GM19452 (cell line): ENCODE data around the gene PTMS.
A peak's percentile ranks its signal among the peaks of the same experiment; 100 is the strongest.
"Not testable (repeated sequence)": the region's sequence is repeated elsewhere in the genome, so short reads cannot be mapped to it uniquely, and the experiment has no call there.

Experiments used
- ATAC-seq: cut with Tn5 transposase; IDR thresholded peaks from one replicate; pipeline ENCODE4 v1.9.1; 2021; ENCODE audit not compliant: unreplicated experiment

The PTMS gene

GRCh38 chr12:6765634-6766581 is at the start of gene PTMS:
TSS of gene PTMS (plus strand) at chr12:6766363. CDS start at chr12:6766706, 343 bp downstream.
- peak; percentile 10 for ATAC-seq

- ATAC-seq: no peak
These were observed 49.2 kb upstream of the PTMS start for GRCh38 chr12:6716874-6717437.

GRCh38 chr12:6722863-6723262 is 43.3 kb upstream of the PTMS start:
- no peak for ATAC-seq

- peak; percentile 90 for ATAC-seq
These were observed 42.4 kb upstream of the PTMS start, which contains the start of gene COPS7A for GRCh38 chr12:6723607-6724408. TSS of gene COPS7A (plus strand) at chr12:6724046. CDS start at chr12:6724657, 611 bp downstream.

GRCh38 chr12:6724409-6724797 is 41.8 kb upstream of the PTMS start:
- peak; percentile 28 for ATAC-seq

GRCh38 chr12:6725350-6725749 is 40.8 kb upstream of the PTMS start:
- ATAC-seq: no peak

- no peak for ATAC-seq
These were observed 37.0 kb upstream of the PTMS start for GRCh38 chr12:6729186-6729585.

GRCh38 chr12:6730169-6730568 is 36.0 kb upstream of the PTMS start:
- ATAC-seq: no peak

- no peak for ATAC-seq
These were observed 31.4 kb upstream of the PTMS start for GRCh38 chr12:6734506-6735387.

- no peak for ATAC-seq
These were observed 30.5 kb upstream of the PTMS start for GRCh38 chr12:6735448-6736191.

GRCh38 chr12:6736754-6737153 is 29.4 kb upstream of the PTMS start:
- no peak for ATAC-seq

- not testable (repeated sequence) for ATAC-seq
These were observed 24.1 kb upstream of the PTMS start for GRCh38 chr12:6742080-6742479.

GRCh38 chr12:6742834-6743233 is 23.3 kb upstream of the PTMS start:
- no peak for ATAC-seq

GRCh38 chr12:6743300-6743699 is 22.9 kb upstream of the PTMS start:
- ATAC-seq: not testable (repeated sequence)

GRCh38 chr12:6745741-6746525 is 20.2 kb upstream of the PTMS start:
- no peak for ATAC-seq

GRCh38 chr12:6747216-6747615 is 18.9 kb upstream of the PTMS start:
- no peak for ATAC-seq

GRCh38 chr12:6748761-6749160 is 17.4 kb upstream of the PTMS start:
- ATAC-seq: no peak

- no peak for ATAC-seq
These were observed 15.7 kb upstream of the PTMS start for GRCh38 chr12:6750506-6750905.

- no peak for ATAC-seq
These were observed 14.4 kb upstream of the PTMS start for GRCh38 chr12:6751767-6752166.
